KMS-11 (cell line): ENCODE data around the gene CDH22.

ENCODE experiments used
- H2AFZ ChIP-seq: fragments of 200-600 bp; sonication (generic); 2 replicates; pipeline ENCODE4 v1.6.1; 2016; ENCODE audit warnings: antibody characterized with exemption, mixed run types, low read depth
- H3K27ac ChIP-seq: fragments of 200-600 bp; sonication (generic); 2 replicates; pipeline ENCODE4 v1.6.1; 2016; ENCODE audit warnings: mild to moderate bottlenecking, mixed run types
- H3K27me3 ChIP-seq: fragments of 200-600 bp; sonication (generic); 2 replicates; pipeline ENCODE4 v1.6.1; 2017; ENCODE audit warnings: mild to moderate bottlenecking, low read depth, mixed run types, moderate library complexity; ENCODE audit not compliant: insufficient read depth
- H3K36me3 ChIP-seq: fragments of 200-600 bp; sonication (generic); 2 replicates; pipeline ENCODE4 v1.6.1; 2017; ENCODE audit warnings: mild to moderate bottlenecking, mixed run types; ENCODE audit not compliant: insufficient read depth
- H3K4me1 ChIP-seq: fragments of 200-600 bp; sonication (generic); 2 replicates; pipeline ENCODE4 v1.6.1; 2016; ENCODE audit warnings: mild to moderate bottlenecking, low read depth, mixed run types; ENCODE audit not compliant: poor library complexity, severe bottlenecking
- H3K4me2 ChIP-seq: fragments of 200-600 bp; sonication (generic); 2 replicates; pipeline ENCODE4 v1.7.0; 2016; ENCODE audit warnings: mild to moderate bottlenecking, mixed run types
- H3K4me3 ChIP-seq: fragments of 200-600 bp; sonication (generic); IDR thresholded peaks from 2 replicates; pipeline ENCODE4 v1.6.1; 2017; ENCODE audit warnings: low read depth, low read length, mixed read lengths; ENCODE audit not compliant: insufficient read depth
- H3K79me2 ChIP-seq: fragments of 200-600 bp; sonication (generic); 2 replicates; pipeline ENCODE4 v1.6.1; 2016; ENCODE audit warnings: low read depth, mixed run types; ENCODE audit not compliant: insufficient read depth
- H3K9ac ChIP-seq: fragments of 200-600 bp; sonication (generic); 2 replicates; pipeline ENCODE4 v1.6.1; 2016; ENCODE audit warnings: mild to moderate bottlenecking, mixed run types
- H4K20me1 ChIP-seq: fragments of 200-600 bp; sonication (generic); 2 replicates; pipeline ENCODE4 v1.6.1; 2016; ENCODE audit warnings: mild to moderate bottlenecking, mixed run types; ENCODE audit not compliant: insufficient read depth
- TF ChIP-seq, protein P1 (sequence below): fragments of 200-600 bp; sonication (generic); conservative IDR thresholded peaks from 2 replicates; pipeline ENCODE4 v1.6.1; 2017; ENCODE audit warnings: low read depth, mild to moderate bottlenecking, antibody characterized with exemption, low read length, moderate library complexity, mixed read lengths

The CDH22 gene

DNA sequence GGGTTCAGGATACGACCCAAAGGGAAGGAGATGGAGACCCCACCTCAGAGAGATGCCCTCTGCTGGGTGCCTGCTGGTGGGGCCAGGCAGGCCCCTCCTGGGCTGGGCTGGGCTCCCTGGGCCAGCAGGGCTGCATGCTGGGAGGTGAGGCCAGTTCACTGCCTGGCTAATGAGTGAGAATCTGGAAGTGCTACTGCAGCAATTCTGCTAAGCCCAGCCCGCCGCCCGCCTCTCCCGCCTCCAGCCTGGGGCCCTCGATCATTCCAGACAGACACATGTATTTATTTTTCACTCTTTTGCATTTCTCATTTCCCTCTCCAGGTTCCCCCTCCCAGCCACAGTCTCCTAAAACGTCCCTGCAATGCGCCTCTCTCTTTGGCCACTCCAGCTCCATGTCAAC is 79.6 kb downstream of the CDH22 start:
- Histone ChIP-seq H3K4me1 (no peaks in the 10 kb centered on the region), H3K27ac (no peak overlapping the region), H3K9ac (no peak overlapping the region), H3K27me3 (peaks cover 62% of the 10 kb centered on the region), H4K20me1 (no peaks in the 10 kb centered on the region), H3K36me3 (no peaks in the 10 kb centered on the region), H2AFZ (no peak overlapping the region), H3K4me2 (no peak overlapping the region), H3K79me2 (no peaks in the 10 kb centered on the region), H3K4me3 (no peak overlapping the region)
- TF ChIP-seq, protein P1, sequence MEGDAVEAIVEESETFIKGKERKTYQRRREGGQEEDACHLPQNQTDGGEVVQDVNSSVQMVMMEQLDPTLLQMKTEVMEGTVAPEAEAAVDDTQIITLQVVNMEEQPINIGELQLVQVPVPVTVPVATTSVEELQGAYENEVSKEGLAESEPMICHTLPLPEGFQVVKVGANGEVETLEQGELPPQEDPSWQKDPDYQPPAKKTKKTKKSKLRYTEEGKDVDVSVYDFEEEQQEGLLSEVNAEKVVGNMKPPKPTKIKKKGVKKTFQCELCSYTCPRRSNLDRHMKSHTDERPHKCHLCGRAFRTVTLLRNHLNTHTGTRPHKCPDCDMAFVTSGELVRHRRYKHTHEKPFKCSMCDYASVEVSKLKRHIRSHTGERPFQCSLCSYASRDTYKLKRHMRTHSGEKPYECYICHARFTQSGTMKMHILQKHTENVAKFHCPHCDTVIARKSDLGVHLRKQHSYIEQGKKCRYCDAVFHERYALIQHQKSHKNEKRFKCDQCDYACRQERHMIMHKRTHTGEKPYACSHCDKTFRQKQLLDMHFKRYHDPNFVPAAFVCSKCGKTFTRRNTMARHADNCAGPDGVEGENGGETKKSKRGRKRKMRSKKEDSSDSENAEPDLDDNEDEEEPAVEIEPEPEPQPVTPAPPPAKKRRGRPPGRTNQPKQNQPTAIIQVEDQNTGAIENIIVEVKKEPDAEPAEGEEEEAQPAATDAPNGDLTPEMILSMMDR: no peak

DNA sequence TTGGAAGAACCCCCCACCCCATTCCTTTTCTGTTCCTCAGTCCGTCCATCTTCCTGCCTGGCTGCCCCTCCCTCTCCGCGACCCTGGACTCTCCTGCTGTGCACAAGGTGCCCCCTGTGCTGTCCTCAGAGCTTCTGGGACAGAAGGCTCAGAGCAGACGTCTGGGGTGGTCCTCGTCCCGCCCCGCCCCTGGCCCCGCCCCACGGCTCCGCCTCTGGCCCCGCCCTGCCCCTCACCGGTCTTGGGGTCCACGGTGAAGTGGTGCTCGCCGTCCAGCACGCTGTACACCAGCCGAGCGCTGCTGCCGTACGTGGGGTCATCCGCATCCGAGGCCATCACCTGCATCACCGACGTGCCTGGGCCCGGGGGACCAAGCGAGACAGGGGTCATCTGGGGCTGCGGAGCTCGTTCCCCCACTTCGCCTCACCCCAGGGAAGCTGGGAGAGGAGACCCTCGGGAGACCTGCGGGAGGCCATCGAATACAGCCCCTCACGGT is 81.0 kb downstream of the CDH22 start:
- H3K9ac ChIP-seq: no peak overlapping the region
- H3K27ac ChIP-seq: no peak overlapping the region
- no peak overlapping the region for H3K4me3 ChIP-seq
- H3K4me2 ChIP-seq: no peak overlapping the region
- H2AFZ ChIP-seq: no peak overlapping the region
- no peaks in the 10 kb centered on the region for H3K4me1 ChIP-seq
- no peaks in the 10 kb centered on the region for H3K36me3 ChIP-seq
- H3K79me2 ChIP-seq: no peaks in the 10 kb centered on the region
- no peaks in the 10 kb centered on the region for H4K20me1 ChIP-seq
- TF ChIP-seq, protein P1: no peak
- H3K27me3 ChIP-seq: peaks cover 65% of the 10 kb centered on the region

DNA sequence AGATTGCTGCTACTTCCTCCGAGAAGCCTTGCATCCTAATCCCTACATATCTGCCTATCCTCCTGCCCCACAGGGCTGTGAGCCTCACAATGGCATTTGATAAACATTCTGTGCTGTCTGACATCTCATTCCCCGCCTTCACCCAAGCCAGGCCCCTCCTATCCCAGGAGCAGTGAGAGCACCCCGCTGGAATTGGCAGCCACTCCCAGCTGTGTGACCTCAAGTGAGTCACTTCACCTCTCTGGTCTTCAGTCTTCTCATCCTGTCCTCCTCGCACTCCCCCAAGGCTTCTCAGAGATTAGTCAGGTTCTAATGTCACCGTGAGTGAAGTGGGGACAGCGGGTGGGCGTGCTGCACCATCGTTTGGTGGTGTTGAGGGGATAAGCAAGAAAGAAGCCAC is 81.7 kb downstream of the CDH22 start:
- Histone ChIP-seq H4K20me1 (no peaks in the 10 kb centered on the region), H3K9ac (no peak overlapping the region)
- TF ChIP-seq, protein P1: no peak

DNA sequence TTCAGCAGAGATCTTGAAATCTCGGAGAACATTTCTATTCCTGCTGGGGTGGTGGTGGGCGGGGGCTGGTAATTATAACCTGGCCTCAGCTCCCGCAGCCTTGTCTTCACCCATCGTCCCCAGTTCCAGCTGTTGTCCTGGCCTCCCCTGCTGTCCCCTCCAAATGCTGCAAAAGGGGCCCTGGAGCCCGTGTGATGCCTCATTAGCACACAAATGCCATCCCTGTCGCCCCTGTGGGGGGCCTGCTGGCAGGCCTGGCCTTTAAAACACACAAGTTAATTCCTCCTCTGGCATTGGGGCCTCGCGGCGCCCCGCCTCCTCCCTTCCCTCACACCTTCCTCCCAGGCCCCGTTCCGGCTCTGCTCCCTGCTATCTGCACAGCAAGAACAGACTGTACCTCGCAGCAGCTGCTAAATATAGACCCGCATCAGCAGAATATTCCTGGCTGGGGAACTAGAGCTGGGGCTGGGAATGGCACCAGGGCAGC is 85.7 kb downstream of the CDH22 start:
- H4K20me1 ChIP-seq: no peaks in the 10 kb centered on the region
- H3K36me3 ChIP-seq: no peaks in the 10 kb centered on the region
- no peaks in the 10 kb centered on the region for H3K79me2 ChIP-seq
- H2AFZ ChIP-seq: no peak overlapping the region
- H3K27me3 ChIP-seq: peaks cover 62% of the 10 kb centered on the region
- H3K27ac ChIP-seq: no peak overlapping the region
- H3K9ac ChIP-seq: no peak overlapping the region
- H3K4me3 ChIP-seq: no peak overlapping the region
- no peak overlapping the region for H3K4me2 ChIP-seq
- no peaks in the 10 kb centered on the region for H3K4me1 ChIP-seq
- TF ChIP-seq, protein P1: no peak

More for the DNA sequence above, 81.7 kb downstream of the CDH22 start:
- Histone ChIP-seq H3K79me2 (no peaks in the 10 kb centered on the region), H3K36me3 (no peaks in the 10 kb centered on the region), H3K4me1 (no peaks in the 10 kb centered on the region), H3K4me2 (no peak overlapping the region), H3K4me3 (no peak overlapping the region), H2AFZ (no peak overlapping the region), H3K27me3 (peaks cover 65% of the 10 kb centered on the region), H3K27ac (no peak overlapping the region)
